Vagina (tissue), 2 donors: ENCODE measurements around the gene C1QTNF1.

Source experiments
- POLR2AphosphoS5 ChIP-seq, 2 donors: sonication (generic); formaldehyde crosslinking; IDR thresholded peaks; one replicate each; pipeline ENCODE4 v1.9.0; 2017; ENCODE audit warnings: antibody characterized with exemption in 2 of 2, mild to moderate bottlenecking in 2 of 2, low read depth in 1 of 2; ENCODE audit not compliant: insufficient read depth in 1 of 2
- TF ChIP-seq, protein P1 (sequence below), 3 experiments: fragments of 450-650 bp in 2 of 3; fragments of 200-600 bp in 1 of 3; sonication (generic) in 1 of 3; IDR thresholded peaks; one replicate each; pipeline ENCODE4 v1.5.1; 2017 to 2019; ENCODE audit warnings: antibody characterized with exemption in 3 of 3, mild to moderate bottlenecking in 2 of 3, moderate library complexity in 2 of 3

DNA sequence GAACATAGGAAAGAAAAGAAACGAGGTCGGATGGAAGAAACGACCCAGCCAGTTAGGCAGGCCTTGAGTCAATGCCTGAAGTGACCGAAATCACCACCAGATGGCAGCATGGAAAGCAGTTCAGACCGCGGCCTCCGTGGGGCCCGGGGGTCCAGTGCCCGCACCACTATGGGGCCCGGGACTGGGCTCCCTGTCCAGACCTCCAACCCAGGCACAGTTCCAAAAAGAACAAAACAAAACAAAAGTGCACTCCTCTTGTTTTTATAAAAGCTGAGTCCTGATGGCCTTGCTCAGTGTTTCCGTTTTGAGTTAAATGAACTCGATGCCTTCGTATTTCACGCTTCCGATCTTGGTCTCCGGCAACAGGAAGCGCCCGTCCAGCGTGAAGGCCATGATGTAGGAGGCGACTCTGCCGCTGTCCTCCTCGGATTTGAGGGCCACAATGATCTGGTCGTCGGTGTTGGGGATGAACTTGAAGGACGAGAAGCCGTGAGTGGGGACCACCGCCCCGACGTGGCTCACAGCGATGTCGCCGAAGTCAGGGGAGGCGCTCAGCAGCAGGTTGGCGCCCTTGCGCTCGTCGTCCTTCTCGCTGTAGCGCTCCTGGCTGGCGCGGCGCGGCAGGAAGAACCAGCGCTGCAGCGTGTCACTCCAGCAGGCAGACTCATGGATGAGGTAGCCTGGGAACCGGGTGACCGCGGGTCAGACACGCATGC, 30.6 kb upstream of the C1QTNF1 start:
- TF ChIP-seq POLR2AphosphoS5 (IDR thresholded peaks at IDR 0.05; ENCODE audit: insufficient read depth in 1 of 2, low read depth in 1 of 2), result no peak
- TF ChIP-seq, protein P1, sequence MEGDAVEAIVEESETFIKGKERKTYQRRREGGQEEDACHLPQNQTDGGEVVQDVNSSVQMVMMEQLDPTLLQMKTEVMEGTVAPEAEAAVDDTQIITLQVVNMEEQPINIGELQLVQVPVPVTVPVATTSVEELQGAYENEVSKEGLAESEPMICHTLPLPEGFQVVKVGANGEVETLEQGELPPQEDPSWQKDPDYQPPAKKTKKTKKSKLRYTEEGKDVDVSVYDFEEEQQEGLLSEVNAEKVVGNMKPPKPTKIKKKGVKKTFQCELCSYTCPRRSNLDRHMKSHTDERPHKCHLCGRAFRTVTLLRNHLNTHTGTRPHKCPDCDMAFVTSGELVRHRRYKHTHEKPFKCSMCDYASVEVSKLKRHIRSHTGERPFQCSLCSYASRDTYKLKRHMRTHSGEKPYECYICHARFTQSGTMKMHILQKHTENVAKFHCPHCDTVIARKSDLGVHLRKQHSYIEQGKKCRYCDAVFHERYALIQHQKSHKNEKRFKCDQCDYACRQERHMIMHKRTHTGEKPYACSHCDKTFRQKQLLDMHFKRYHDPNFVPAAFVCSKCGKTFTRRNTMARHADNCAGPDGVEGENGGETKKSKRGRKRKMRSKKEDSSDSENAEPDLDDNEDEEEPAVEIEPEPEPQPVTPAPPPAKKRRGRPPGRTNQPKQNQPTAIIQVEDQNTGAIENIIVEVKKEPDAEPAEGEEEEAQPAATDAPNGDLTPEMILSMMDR (IDR thresholded peaks at IDR 0.05), result peak; percentile 44 to 55 (median 46)
